ENCODE results near the gene RAVER1. TPM values are rescaled to one million over a fixed set of nuclear protein-coding genes. Genes with fewer than 3 reads are reported as not detected.
A peak's percentile ranks its signal among the peaks of the same experiment; 100 is the strongest.

RAVER1 gene
- total and polyA plus RNA-seq, 9 of the 15 experiments (the other 6 are each of a cell fraction or from before 2014, with no cell fraction given) = 0.06 to 113 (median 7.0) TPM

DNA sequence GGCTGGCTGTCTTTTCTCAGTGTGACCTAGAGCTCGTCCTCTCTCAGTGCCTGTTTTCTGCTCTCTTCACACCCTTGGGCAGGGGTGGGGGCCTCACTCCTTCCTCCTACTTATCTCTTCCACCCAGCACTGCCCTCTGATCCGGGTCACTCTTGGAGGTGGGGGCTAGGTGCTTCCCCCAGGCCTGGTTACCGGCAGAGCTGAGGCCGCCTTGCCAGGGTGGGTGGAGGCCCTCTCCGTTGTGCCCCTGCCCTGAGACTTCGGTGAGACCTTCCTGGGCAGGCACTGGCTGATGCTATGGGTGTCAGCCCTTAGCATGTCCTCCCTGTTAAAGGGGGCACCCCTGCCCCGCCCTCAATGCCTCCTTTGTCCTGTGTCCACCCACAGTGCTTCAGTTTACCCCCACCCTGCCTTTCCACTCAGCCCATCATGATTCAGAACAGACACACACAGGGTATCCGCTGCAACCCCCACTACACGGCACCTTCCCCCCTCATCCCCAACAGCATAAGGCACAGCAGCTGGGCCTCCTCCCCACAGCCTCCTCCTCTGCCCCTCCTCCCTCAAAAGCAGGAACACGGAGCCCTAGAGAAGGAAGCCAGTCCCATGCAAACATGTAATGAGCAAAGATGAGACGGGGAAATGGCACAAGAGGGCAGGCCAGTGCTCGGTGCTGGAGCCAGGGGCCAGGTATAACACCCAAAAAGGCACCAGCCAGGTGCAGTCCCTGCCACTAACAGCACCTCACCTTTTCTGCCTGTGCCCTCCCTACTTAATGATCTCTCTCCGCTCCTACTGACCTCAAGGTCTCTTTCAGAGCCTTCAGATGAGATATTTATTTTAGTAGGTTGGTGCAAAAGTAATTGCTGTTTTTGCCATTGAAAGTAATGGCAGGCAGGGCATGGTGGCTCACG, 33.5 kb downstream of the RAVER1 start (continued):
- TF ChIP-seq CHD4 (IDR thresholded peaks at IDR 0.05; ENCODE audit: insufficient read depth, insufficient replicate concordance, low read depth, low read length, poor library complexity, severe bottlenecking) = no peak
- no peak for TF ChIP-seq ILF3 (IDR thresholded peaks at IDR 0.05; ENCODE audit: borderline replicate concordance)
- TF ChIP-seq FOS (IDR thresholded peaks at IDR 0.05; ENCODE audit: extremely low read depth, insufficient read length) = no peak
- TF ChIP-seq FOXJ3 (CRISPR knock-in tag; IDR thresholded peaks at IDR 0.05) = no peak
- no peak for TF ChIP-seq NFE2L1 (tag; IDR thresholded peaks at IDR 0.05; ENCODE audit: borderline replicate concordance, low read depth)
- TF ChIP-seq, protein P1, sequence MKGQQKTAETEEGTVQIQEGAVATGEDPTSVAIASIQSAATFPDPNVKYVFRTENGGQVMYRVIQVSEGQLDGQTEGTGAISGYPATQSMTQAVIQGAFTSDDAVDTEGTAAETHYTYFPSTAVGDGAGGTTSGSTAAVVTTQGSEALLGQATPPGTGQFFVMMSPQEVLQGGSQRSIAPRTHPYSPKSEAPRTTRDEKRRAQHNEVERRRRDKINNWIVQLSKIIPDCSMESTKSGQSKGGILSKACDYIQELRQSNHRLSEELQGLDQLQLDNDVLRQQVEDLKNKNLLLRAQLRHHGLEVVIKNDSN (CRISPR knock-in tag; IDR thresholded peaks at IDR 0.05) = 0 out of 2 replicates have a peak, but pooled peaks have one; percentile 7
- TF ChIP-seq ESRRB (CRISPR knock-in tag; IDR thresholded peaks at IDR 0.05; ENCODE audit: borderline replicate concordance) = no peak
- TF ChIP-seq, protein P2, sequence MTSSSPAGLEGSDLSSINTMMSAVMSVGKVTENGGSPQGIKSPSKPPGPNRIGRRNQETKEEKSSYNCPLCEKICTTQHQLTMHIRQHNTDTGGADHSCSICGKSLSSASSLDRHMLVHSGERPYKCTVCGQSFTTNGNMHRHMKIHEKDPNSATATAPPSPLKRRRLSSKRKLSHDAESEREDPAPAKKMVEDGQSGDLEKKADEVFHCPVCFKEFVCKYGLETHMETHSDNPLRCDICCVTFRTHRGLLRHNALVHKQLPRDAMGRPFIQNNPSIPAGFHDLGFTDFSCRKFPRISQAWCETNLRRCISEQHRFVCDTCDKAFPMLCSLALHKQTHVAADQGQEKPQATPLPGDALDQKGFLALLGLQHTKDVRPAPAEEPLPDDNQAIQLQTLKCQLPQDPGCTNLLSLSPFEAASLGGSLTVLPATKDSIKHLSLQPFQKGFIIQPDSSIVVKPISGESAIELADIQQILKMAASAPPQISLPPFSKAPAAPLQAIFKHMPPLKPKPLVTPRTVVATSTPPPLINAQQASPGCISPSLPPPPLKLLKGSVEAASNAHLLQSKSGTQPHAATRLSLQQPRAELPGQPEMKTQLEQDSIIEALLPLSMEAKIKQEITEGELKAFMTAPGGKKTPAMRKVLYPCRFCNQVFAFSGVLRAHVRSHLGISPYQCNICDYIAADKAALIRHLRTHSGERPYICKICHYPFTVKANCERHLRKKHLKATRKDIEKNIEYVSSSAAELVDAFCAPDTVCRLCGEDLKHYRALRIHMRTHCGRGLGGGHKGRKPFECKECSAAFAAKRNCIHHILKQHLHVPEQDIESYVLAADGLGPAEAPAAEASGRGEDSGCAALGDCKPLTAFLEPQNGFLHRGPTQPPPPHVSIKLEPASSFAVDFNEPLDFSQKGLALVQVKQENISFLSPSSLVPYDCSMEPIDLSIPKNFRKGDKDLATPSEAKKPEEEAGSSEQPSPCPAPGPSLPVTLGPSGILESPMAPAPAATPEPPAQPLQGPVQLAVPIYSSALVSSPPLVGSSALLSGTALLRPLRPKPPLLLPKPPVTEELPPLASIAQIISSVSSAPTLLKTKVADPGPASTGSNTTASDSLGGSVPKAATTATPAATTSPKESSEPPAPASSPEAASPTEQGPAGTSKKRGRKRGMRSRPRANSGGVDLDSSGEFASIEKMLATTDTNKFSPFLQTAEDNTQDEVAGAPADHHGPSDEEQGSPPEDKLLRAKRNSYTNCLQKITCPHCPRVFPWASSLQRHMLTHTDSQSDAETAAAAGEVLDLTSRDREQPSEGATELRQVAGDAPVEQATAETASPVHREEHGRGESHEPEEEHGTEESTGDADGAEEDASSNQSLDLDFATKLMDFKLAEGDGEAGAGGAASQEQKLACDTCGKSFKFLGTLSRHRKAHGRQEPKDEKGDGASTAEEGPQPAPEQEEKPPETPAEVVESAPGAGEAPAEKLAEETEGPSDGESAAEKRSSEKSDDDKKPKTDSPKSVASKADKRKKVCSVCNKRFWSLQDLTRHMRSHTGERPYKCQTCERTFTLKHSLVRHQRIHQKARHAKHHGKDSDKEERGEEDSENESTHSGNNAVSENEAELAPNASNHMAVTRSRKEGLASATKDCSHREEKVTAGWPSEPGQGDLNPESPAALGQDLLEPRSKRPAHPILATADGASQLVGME (CRISPR knock-in tag; IDR thresholded peaks at IDR 0.05) = no peak
- TF ChIP-seq, protein P3, sequence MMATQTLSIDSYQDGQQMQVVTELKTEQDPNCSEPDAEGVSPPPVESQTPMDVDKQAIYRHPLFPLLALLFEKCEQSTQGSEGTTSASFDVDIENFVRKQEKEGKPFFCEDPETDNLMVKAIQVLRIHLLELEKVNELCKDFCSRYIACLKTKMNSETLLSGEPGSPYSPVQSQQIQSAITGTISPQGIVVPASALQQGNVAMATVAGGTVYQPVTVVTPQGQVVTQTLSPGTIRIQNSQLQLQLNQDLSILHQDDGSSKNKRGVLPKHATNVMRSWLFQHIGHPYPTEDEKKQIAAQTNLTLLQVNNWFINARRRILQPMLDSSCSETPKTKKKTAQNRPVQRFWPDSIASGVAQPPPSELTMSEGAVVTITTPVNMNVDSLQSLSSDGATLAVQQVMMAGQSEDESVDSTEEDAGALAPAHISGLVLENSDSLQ (IDR thresholded peaks at IDR 0.05) = peak; percentile 59; the same call in 1 of the 2 replicates
- no peak for TF ChIP-seq SREBF1 (IDR thresholded peaks at IDR 0.05; ENCODE audit: borderline replicate concordance, low read depth, low read length)
- TF ChIP-seq THRAP3 (IDR thresholded peaks at IDR 0.05; ENCODE audit: borderline replicate concordance) = no peak
- no peak for TF ChIP-seq ZNF140 (CRISPR knock-in tag; IDR thresholded peaks at IDR 0.05)
- no peak for TF ChIP-seq RFX7 (CRISPR knock-in tag; IDR thresholded peaks at IDR 0.05)
- TF ChIP-seq, protein P4, sequence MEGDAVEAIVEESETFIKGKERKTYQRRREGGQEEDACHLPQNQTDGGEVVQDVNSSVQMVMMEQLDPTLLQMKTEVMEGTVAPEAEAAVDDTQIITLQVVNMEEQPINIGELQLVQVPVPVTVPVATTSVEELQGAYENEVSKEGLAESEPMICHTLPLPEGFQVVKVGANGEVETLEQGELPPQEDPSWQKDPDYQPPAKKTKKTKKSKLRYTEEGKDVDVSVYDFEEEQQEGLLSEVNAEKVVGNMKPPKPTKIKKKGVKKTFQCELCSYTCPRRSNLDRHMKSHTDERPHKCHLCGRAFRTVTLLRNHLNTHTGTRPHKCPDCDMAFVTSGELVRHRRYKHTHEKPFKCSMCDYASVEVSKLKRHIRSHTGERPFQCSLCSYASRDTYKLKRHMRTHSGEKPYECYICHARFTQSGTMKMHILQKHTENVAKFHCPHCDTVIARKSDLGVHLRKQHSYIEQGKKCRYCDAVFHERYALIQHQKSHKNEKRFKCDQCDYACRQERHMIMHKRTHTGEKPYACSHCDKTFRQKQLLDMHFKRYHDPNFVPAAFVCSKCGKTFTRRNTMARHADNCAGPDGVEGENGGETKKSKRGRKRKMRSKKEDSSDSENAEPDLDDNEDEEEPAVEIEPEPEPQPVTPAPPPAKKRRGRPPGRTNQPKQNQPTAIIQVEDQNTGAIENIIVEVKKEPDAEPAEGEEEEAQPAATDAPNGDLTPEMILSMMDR (IDR thresholded peaks at IDR 0.05 in 2 of 3, conservative IDR thresholded peaks at IDR 0.05 in 1 of 3; ENCODE audit: insufficient read depth in 2 of 3, low read depth in 1 of 3, low read length in 3 of 3) = no peak

All from K562 (cell line).